Lower leg skin (tissue), 4 donors: ENCODE data around the gene PLXNB1. TPM values are rescaled to one million over a fixed set of nuclear protein-coding genes. Genes with fewer than 3 reads are reported as not detected.

Experiments used
- DNase-seq, 2 donors: peaks; one replicate each; pipeline ENCODE4 v3.0.0-alpha.2; 2019; ENCODE audit warnings: low spot score in 2 of 2
- H3K4me3 ChIP-seq: fragments of 200-600 bp; sonication (generic); 2 replicates; pipeline ENCODE4 v1.5.1; 2017; ENCODE audit warnings: mild to moderate bottlenecking, low read depth; ENCODE audit not compliant: poor library complexity, severe bottlenecking
- POLR2A ChIP-seq, 2 donors: fragments of 450-650 bp; IDR thresholded peaks; one replicate each; pipeline ENCODE4 v1.6.1; 2016 to 2017; ENCODE audit warnings: antibody characterized with exemption in 2 of 2, mild to moderate bottlenecking in 1 of 2, moderate library complexity in 1 of 2
- WGBS, 2 donors: methylation state at CpG; one replicate each; pipeline ENCODE4 v1.1.5; 2018; 5-methylcytosine and 5-hydroxymethylcytosine counted together
- intact Hi-C: fragments of 100-400 bp; cut with DNase I; formaldehyde crosslinking; loops from one replicate; pipeline ENCODE4 v1.15.0; 2023; ENCODE audit warnings: low total_unique reads
- total RNA-seq, 4 donors: library from RNA; depleted of rRNA; stranded (reverse); fragments of >200 nt; gene quantifications; one replicate each; pipeline ENCODE4 v1.1.0, GENCODE V29; 2016
- TF ChIP-seq, protein P1 (sequence below), 3 donors: fragments of 450-650 bp; IDR thresholded peaks; one replicate each; pipeline ENCODE4 v1.5.1; 2016; ENCODE audit warnings: antibody characterized with exemption in 3 of 3, mild to moderate bottlenecking in 3 of 3, moderate library complexity in 2 of 3

The PLXNB1 gene
- total RNA-seq, 4 donors from 2014 or later: 111 to 227 (median 145) TPM

DNA sequence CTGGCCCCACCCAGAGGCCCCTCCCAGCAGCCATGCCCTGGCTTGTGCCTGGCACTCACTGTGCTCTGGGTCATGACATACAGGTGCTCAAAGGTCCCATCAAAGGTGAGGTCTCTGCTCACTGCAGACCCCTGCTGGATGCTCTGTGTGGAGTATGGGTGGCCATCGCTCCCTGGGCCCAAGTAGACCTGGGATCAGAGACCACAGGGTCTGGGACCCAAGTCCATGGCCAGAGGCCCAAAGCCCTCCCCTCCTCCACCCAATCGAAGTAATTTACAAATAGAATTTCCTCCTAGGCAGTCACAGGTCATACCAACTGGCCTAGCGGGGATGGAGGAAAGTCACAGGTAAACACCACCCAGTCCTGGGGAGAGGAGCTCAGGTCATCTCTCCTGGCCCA lies 7.6 kb downstream of the PLXNB1 start:
- intact Hi-C loops: no loop called here
- WGBS, 2 donors: 70 to 87% methylated on average over 2 to 3 of the region's 3 CpGs
- TF ChIP-seq POLR2A (IDR thresholded peaks at IDR 0.05): no peak
- TF ChIP-seq, protein P1, sequence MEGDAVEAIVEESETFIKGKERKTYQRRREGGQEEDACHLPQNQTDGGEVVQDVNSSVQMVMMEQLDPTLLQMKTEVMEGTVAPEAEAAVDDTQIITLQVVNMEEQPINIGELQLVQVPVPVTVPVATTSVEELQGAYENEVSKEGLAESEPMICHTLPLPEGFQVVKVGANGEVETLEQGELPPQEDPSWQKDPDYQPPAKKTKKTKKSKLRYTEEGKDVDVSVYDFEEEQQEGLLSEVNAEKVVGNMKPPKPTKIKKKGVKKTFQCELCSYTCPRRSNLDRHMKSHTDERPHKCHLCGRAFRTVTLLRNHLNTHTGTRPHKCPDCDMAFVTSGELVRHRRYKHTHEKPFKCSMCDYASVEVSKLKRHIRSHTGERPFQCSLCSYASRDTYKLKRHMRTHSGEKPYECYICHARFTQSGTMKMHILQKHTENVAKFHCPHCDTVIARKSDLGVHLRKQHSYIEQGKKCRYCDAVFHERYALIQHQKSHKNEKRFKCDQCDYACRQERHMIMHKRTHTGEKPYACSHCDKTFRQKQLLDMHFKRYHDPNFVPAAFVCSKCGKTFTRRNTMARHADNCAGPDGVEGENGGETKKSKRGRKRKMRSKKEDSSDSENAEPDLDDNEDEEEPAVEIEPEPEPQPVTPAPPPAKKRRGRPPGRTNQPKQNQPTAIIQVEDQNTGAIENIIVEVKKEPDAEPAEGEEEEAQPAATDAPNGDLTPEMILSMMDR (IDR thresholded peaks at IDR 0.05): no peak
- no peak for DNase-seq
- H3K4me3 ChIP-seq: no peak overlapping the region

GRCh38 chr3:48420561-48420960 lies 9.3 kb downstream of the PLXNB1 start:
- TF ChIP-seq, protein P1 (IDR thresholded peaks at IDR 0.05): no peak
- no peak for TF ChIP-seq POLR2A (IDR thresholded peaks at IDR 0.05)
- 77 to 86% methylated on average over 12 to 13 of the region's 14 CpGs for WGBS, 2 donors
- intact Hi-C loops: no loop called here

DNA sequence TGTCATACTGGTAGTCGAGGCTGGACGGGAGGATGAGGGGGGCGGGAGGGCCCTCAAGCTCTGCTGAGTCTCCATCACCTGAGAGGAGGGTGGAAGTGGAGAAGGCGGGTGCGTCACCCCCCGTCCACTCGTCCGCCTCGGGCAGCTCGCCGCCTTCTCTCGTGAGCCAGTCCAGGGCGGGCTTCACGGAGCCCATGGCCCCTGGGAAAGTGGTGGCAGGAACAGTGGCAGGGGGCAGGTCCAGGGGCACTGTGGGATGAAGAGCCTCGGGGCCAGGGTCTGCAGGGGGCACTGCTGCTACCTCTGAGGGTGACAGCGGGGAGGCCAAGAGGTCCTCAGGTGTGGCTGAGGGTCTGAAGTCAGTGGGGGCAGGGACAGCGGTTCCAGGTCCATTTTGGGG lies 10.3 kb downstream of the PLXNB1 start:
- no peak for TF ChIP-seq POLR2A (IDR thresholded peaks at IDR 0.05)
- TF ChIP-seq, protein P1 (IDR thresholded peaks at IDR 0.05): no peak
- no peak overlapping the region for H3K4me3 ChIP-seq
- WGBS, 2 donors: 86 to 90% methylated on average over 17 of the region's 17 CpGs
- no peak for DNase-seq
- intact Hi-C loops: no loop called here

More at GRCh38 chr3:48420561-48420960, 9.3 kb downstream of the PLXNB1 start:
- H3K4me3 ChIP-seq: no peak overlapping the region
- DNase-seq: no peak

- WGBS, 2 donors: 87 to 92% methylated on average over 8 to 9 of the region's 9 CpGs
- intact Hi-C loops: no loop called here
- TF ChIP-seq, protein P1 (IDR thresholded peaks at IDR 0.05): no peak
- TF ChIP-seq POLR2A (IDR thresholded peaks at IDR 0.05): no peak
- DNase-seq: no peak
- no peak overlapping the region for H3K4me3 ChIP-seq
Observed at GRCh38 chr3:48419149-48419548, 10.7 kb downstream of the PLXNB1 start.

- H3K4me3 ChIP-seq: no peak overlapping the region
- WGBS, 2 donors: 81 to 88% methylated on average over 6 to 7 of the region's 9 CpGs
- no peak for DNase-seq
- intact Hi-C loops: no loop called here
- TF ChIP-seq, protein P1 (IDR thresholded peaks at IDR 0.05): no peak
- no peak for TF ChIP-seq POLR2A (IDR thresholded peaks at IDR 0.05)
Observed at GRCh38 chr3:48418651-48419050, 11.2 kb downstream of the PLXNB1 start.

GRCh38 chr3:48418140-48418539 lies 11.7 kb downstream of the PLXNB1 start:
- intact Hi-C loops: no loop called here
- DNase-seq: no peak
- no peak overlapping the region for H3K4me3 ChIP-seq
- no peak for TF ChIP-seq POLR2A (IDR thresholded peaks at IDR 0.05)
- TF ChIP-seq, protein P1 (IDR thresholded peaks at IDR 0.05): no peak
- 85 to 89% methylated on average over 16 to 17 of the region's 17 CpGs for WGBS, 2 donors
